K562 (cell line): Measurements from ENCODE around the gene PRLHR. TPM values are rescaled to one million over a fixed set of nuclear protein-coding genes. Genes with fewer than 3 reads are reported as not detected.
A peak's percentile ranks its signal among the peaks of the same experiment; 100 is the strongest.

Experiments used
- ATAC-seq: fragments of 200-7000 bp; cut with Tn5 transposase; 3 replicates; pipeline ENCODE4 v1.9.1; 2020; ENCODE audit warnings: moderate library complexity
- BruUV-seq: library from RNA; stranded (reverse); fragments of 400-500 nt; replicated peaks from 2 replicates; lab custom pipeline; 2021; lab: Mats Ljungman, UMichigan
- CTCF ChIA-PET: fragments of 300-600 bp; formaldehyde crosslinking; extraction: SDS; loops from one replicate; lab custom pipeline; 2021; ENCODE audit warnings: low intra/inter-chr PET ratio; lab: Yijun Ruan, JAX
- POLR2A ChIA-PET: fragments of 300-600, 350-650 bp; sonication (Branson Sonifier 250); formaldehyde crosslinking; extraction: SDS; loops from one replicate; lab custom pipeline; 2021; ENCODE audit warnings: antibody characterized with exemption, inconsistent platforms; lab: Yijun Ruan, JAX
- DNase-seq, 4 experiments: peaks; one replicate each; pipeline versions ENCODE4 v3.0.0 to v3.0.0-alpha.2; 2011 to 2018; ENCODE audit warnings: low spot score in 3 of 4, mixed read lengths in 3 of 4; ENCODE audit errors: extremely low read depth in 1 of 4
- FAIRE-seq: peaks from 2 replicates; lab custom pipeline; 2011; peaks lifted over from hg19 to GRCh38; lab: Jason Lieb, UNC
- H2AFZ ChIP-seq: 2 replicates; pipeline ENCODE4 v1.6.0; 2011; ENCODE audit warnings: low read depth, low read length, control low read depth, inconsistent platforms
- H3K27ac ChIP-seq: fragments of 200-600 bp; 3 replicates; pipeline ENCODE4 v1.8.0; 2011; ENCODE audit warnings: low read depth, mild to moderate bottlenecking, control low read depth, inconsistent platforms, low read length, moderate library complexity, mixed read lengths; ENCODE audit errors: extremely low read depth
- H3K27me3 ChIP-seq, 2 experiments: fragments of 300-600 bp in 1 of 2; 2 replicates in 1 of 2; 3 replicates in 1 of 2; pipeline versions ENCODE4 v1.6.0 to v1.8.0; 2011; ENCODE audit warnings: inconsistent platforms in 2 of 2, low read length in 2 of 2, mild to moderate bottlenecking in 1 of 2, mixed read lengths in 1 of 2, moderate library complexity in 1 of 2; ENCODE audit not compliant: control insufficient read depth in 2 of 2, insufficient read depth in 2 of 2
- H3K36me3 ChIP-seq: fragments of 300-600 bp; 3 replicates; pipeline ENCODE4 v1.8.0; 2011; ENCODE audit warnings: mild to moderate bottlenecking, low read length, inconsistent platforms; ENCODE audit not compliant: control insufficient read depth, insufficient read depth
- H3K4me1 ChIP-seq, 2 experiments: fragments of 200-600 bp in 1 of 2; replicated peaks in 1 of 2; 2 replicates in 1 of 2; 3 replicates in 1 of 2; pipeline versions ENCODE4 v1.5.1 to v1.8.0; 2011; ENCODE audit warnings: inconsistent platforms in 2 of 2, low read length in 2 of 2, mild to moderate bottlenecking in 1 of 2, mixed read lengths in 1 of 2, moderate library complexity in 1 of 2; ENCODE audit not compliant: control insufficient read depth in 2 of 2, insufficient read depth in 2 of 2
- H3K4me2 ChIP-seq: 2 replicates; pipeline ENCODE4 v1.6.1; 2011; ENCODE audit warnings: low read length, control low read depth, inconsistent platforms, mixed read lengths; ENCODE audit not compliant: insufficient read depth
- H3K4me3 ChIP-seq: fragments of 200-600 bp; sonication (generic), shearing (Covaris generic); 2 replicates; pipeline ENCODE4 v1.5.1; 2016; ENCODE audit warnings: control low read depth, inconsistent platforms
- H3K79me2 ChIP-seq: fragments of 200-600 bp; 3 replicates; pipeline ENCODE4 v1.8.0; 2011; ENCODE audit warnings: low read length, inconsistent platforms; ENCODE audit not compliant: control insufficient read depth, insufficient read depth
- H3K9ac ChIP-seq, 2 experiments: 2 replicates each; pipeline versions ENCODE4 v1.6.0 to v1.6.1; 2011; ENCODE audit warnings: low read depth in 2 of 2, low read length in 2 of 2, control low read depth in 1 of 2, inconsistent platforms in 1 of 2, mild to moderate bottlenecking in 1 of 2, mixed read lengths in 1 of 2; ENCODE audit not compliant: insufficient read depth in 1 of 2
- H3K9me1 ChIP-seq: one replicate; pipeline ENCODE4 v1.6.0; 2011; ENCODE audit warnings: inconsistent platforms, mild to moderate bottlenecking, low read length, moderate library complexity; ENCODE audit not compliant: control insufficient read depth, insufficient read depth
- H3K9me3 ChIP-seq: replicated peaks from 2 replicates; pipeline ENCODE4 v1.5.1; 2011; ENCODE audit warnings: low read depth, low read length, inconsistent platforms; ENCODE audit not compliant: control insufficient read depth, insufficient read depth
- H4K20me1 ChIP-seq: replicated peaks from 2 replicates; pipeline ENCODE4 v1.6.1; 2011; ENCODE audit warnings: low read length, inconsistent platforms, mixed read lengths; ENCODE audit not compliant: control insufficient read depth, insufficient read depth
- EHMT2 ChIP-seq: fragments of 450-650 bp; IDR thresholded peaks from 2 replicates; pipeline ENCODE4 v1.6.1; 2018; ENCODE audit warnings: antibody characterized with exemption
- GATAD2B ChIP-seq: fragments of 450-650 bp; IDR thresholded peaks from 2 replicates; pipeline ENCODE4 v1.6.1; 2017; ENCODE audit warnings: mild to moderate bottlenecking, borderline replicate concordance
- MECOM ChIP-seq: fragments of 250-450 bp; sonication (Bioruptor Pico); IDR thresholded peaks from 2 replicates; pipeline ENCODE4 v1.8.0; 2022; ENCODE audit warnings: inconsistent platforms
- POLR2G ChIP-seq: fragments of 200-400 bp; formaldehyde crosslinking; IDR thresholded peaks from 2 replicates; pipeline ENCODE4 v1.6.1; 2017; ENCODE audit warnings: low read depth, mild to moderate bottlenecking, antibody characterized with exemption, low read length, moderate library complexity
- SETDB1 ChIP-seq: IDR thresholded peaks from one replicate; pipeline ENCODE4 v1.6.1; 2012; ENCODE audit warnings: low read length, control low read depth, inconsistent platforms
- ZFP30 ChIP-seq: fragments of 250-450 bp; sonication (Bioruptor Pico); IDR thresholded peaks from 2 replicates; pipeline ENCODE4 v1.8.0; 2022; ENCODE audit warnings: moderate library complexity, mild to moderate bottlenecking, inconsistent platforms, borderline replicate concordance
- ZNF184 ChIP-seq: sonication (generic); formaldehyde crosslinking; IDR thresholded peaks from 2 replicates; pipeline ENCODE4 v1.5.0; 2020; ENCODE audit warnings: missing genetic modification reagents
- WGBS: fragments of 100-300 bp; shearing (Covaris generic); methylation state at CpG from one replicate; pipeline ENCODE4 v1.1.6; 2016; ENCODE audit warnings: low coverage, mixed read lengths; ENCODE audit not compliant: insufficient coverage; ENCODE audit errors: missing lambda C conversion rate; 5-methylcytosine and 5-hydroxymethylcytosine counted together
- in situ Hi-C: fragments of 300-500 bp; cut with MboI; formaldehyde crosslinking; loops from 4 replicates; pipeline ENCODE4 v1.15.0; 2018; ENCODE audit warnings: inconsistent platforms, mixed read lengths
- intact Hi-C: fragments of 100-400 bp; cut with micrococcal nuclease; formaldehyde crosslinking; loops from 2 replicates; pipeline ENCODE4 v1.14.2; 2022
- polyA plus RNA-seq, 8 experiments: library from polyadenylated mRNA; depleted of rRNA in 4 of 8; stranded (reverse) in 5 of 8; unstranded in 3 of 8; fragments of >200 nt; fragmentation: Nextera tagmentation in 2 of 8; fragmentation: Illumina TruSeq in 1 of 8; extraction: Ambion mirVana in 2 of 8; extraction: Trizol in 1 of 8; gene quantifications; 2 replicates each; pipeline versions ENCODE4 v1.2.1 to v1.2.3, GENCODE V29; 2011 to 2014; ENCODE audit warnings: inconsistent platforms in 1 of 8, missing spikeins in 1 of 8
- total RNA-seq, 7 experiments: library from RNA; depleted of rRNA in 6 of 7; stranded (reverse); fragments of >200 nt in 6 of 7; fragmentation: Illumina TruSeq in 2 of 7; extraction: Trizol in 2 of 7; gene quantifications; 2 replicates each; pipeline versions ENCODE4 v1.2.1 to v1.2.3, GENCODE V29; 2011 to 2021; ENCODE audit warnings: low replicate concordance in 1 of 7
- TF ChIP-seq, protein P1 (sequence below), 2 experiments: fragments of 450-650 bp; IDR thresholded peaks; 2 replicates each; pipeline ENCODE4 v1.6.1; 2018; ENCODE audit warnings: mild to moderate bottlenecking in 2 of 2, low read depth in 1 of 2; ENCODE audit not compliant: partially characterized antibody in 2 of 2

PRLHR gene
- total and polyA plus RNA-seq, 9 of the 15 experiments (the other 6 are each of a cell fraction or from before 2014, with no cell fraction given): not detected

GRCh38 chr10:118595064-118595420 lies 406 bp downstream of the PRLHR start (continued):
- TF ChIP-seq, protein P1, sequence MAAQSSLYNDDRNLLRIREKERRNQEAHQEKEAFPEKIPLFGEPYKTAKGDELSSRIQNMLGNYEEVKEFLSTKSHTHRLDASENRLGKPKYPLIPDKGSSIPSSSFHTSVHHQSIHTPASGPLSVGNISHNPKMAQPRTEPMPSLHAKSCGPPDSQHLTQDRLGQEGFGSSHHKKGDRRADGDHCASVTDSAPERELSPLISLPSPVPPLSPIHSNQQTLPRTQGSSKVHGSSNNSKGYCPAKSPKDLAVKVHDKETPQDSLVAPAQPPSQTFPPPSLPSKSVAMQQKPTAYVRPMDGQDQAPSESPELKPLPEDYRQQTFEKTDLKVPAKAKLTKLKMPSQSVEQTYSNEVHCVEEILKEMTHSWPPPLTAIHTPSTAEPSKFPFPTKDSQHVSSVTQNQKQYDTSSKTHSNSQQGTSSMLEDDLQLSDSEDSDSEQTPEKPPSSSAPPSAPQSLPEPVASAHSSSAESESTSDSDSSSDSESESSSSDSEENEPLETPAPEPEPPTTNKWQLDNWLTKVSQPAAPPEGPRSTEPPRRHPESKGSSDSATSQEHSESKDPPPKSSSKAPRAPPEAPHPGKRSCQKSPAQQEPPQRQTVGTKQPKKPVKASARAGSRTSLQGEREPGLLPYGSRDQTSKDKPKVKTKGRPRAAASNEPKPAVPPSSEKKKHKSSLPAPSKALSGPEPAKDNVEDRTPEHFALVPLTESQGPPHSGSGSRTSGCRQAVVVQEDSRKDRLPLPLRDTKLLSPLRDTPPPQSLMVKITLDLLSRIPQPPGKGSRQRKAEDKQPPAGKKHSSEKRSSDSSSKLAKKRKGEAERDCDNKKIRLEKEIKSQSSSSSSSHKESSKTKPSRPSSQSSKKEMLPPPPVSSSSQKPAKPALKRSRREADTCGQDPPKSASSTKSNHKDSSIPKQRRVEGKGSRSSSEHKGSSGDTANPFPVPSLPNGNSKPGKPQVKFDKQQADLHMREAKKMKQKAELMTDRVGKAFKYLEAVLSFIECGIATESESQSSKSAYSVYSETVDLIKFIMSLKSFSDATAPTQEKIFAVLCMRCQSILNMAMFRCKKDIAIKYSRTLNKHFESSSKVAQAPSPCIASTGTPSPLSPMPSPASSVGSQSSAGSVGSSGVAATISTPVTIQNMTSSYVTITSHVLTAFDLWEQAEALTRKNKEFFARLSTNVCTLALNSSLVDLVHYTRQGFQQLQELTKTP (IDR thresholded peaks at IDR 0.05; ENCODE audit: low read depth in 1 of 2, partially characterized antibody in 2 of 2): no peak
- TF ChIP-seq EHMT2 (no peak), ZFP30 (no peak), MECOM (CRISPR knock-in tag) (no peak), SETDB1 (no peak), POLR2G (no peak)
- TF ChIP-seq, all 486 proteins: peak for 0

- DNase-seq: peak; percentile 17 to 22 (median 20)
- Histone ChIP-seq H3K4me2 (no peak overlapping the region), H3K9me3 (no peaks in the 10 kb centered on the region), H3K4me1 (peaks cover 0 to 17% of the 10 kb centered on the region in 2 experiments; a peak in 2 of 5 replicates), H3K27ac (no peak overlapping the region), H3K79me2 (no peaks in the 10 kb centered on the region), H2AFZ (no peak overlapping the region), H3K36me3 (no peaks in the 10 kb centered on the region), H3K4me3 (no peak overlapping the region), H3K9ac (no peak overlapping the region), H3K9me1 (no peaks in the 10 kb centered on the region), H3K27me3 (peaks cover 0 to 19% of the 10 kb centered on the region in 2 experiments; a peak in 2 of 5 replicates), H4K20me1 (no peaks in the 10 kb centered on the region)
- in situ Hi-C loops: no loop called here
- 69% methylated on average over 5 of the region's 70 CpGs for WGBS
- ATAC-seq: peak; percentile 60
- intact Hi-C loops: no loop called here
- BruUV-seq: no TSS peak
- ChIA-PET CTCF (no interaction called here), POLR2A (no interaction called here)
- FAIRE-seq: no peak
- TF ChIP-seq ZNF184 (CRISPR knock-in tag): no peak
- TF ChIP-seq GATAD2B: no peak
Measured at GRCh38 chr10:118594392-118595063, 920 bp downstream of the PRLHR start.
